Measurements from ENCODE around the gene OPTC. TPM values are rescaled to one million over a fixed set of nuclear protein-coding genes. Genes with fewer than 3 reads are reported as not detected.

The OPTC gene
- polyA plus RNA-seq, 4 donors = not detected

DNA sequence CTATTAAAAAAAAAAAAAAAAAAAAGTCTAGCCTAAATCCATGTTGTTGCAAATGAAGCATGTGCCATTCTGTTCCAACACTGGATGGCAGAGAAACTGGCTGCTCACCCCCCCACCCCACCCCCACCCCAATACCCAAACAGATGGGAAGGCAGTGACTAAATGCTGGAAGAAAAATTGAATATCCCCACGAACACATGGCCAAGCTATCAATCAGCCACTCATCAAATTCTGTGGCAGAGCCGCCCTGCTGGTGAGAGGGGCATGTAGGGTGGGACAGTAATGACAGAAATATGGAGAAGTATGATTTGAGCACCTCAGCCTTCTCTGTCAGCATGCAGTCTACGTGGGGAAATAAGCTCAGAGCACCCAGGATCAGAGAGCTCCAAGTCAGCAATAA is 34.1 kb downstream of the OPTC start:
- DNase-seq = no peak
- H3K36me3 ChIP-seq (ENCODE audit: control insufficient read depth in 3 of 3, insufficient read depth in 2 of 3, low read depth in 1 of 3, low read length in 3 of 3) = no peaks in the 10 kb centered on the region
- FAIRE-seq = no peak
- H3K27ac ChIP-seq (ENCODE audit: low read depth in 1 of 3, low read length in 2 of 3) = no peak overlapping the region
- H3K4me1 ChIP-seq (ENCODE audit: control insufficient read depth in 3 of 3, insufficient read depth in 2 of 3, low read depth in 1 of 3, low read length in 2 of 3) = peaks cover 0 to 11% (median 5%) of the 10 kb centered on the region in 3 donors
- H3K4me3 ChIP-seq (ENCODE audit: low read depth in 1 of 3, low read length in 3 of 3) = no peak overlapping the region
- no peaks in the 10 kb centered on the region for H3K27me3 ChIP-seq (ENCODE audit: control insufficient read depth in 3 of 3, insufficient read depth in 3 of 3, low read length in 3 of 3)
- H3K9me3 ChIP-seq (ENCODE audit: control insufficient read depth in 2 of 2, insufficient read depth in 1 of 2, low read depth in 1 of 2, low read length in 1 of 2) = no peaks in the 10 kb centered on the region
- WGBS, 3 donors = 83 to 98% (median 89%) methylated on average over 3 of the region's 3 CpGs

GRCh38 chr1:203528976-203529835 is 35.3 kb downstream of the OPTC start:
- no peak for DNase-seq
- FAIRE-seq = no peak
- Histone ChIP-seq H3K27me3 (ENCODE audit: control insufficient read depth in 3 of 3, insufficient read depth in 3 of 3, low read length in 3 of 3) (no peaks in the 10 kb centered on the region), H3K27ac (ENCODE audit: low read depth in 1 of 3, low read length in 2 of 3) (no peak overlapping the region), H3K4me1 (ENCODE audit: control insufficient read depth in 3 of 3, insufficient read depth in 2 of 3, low read depth in 1 of 3, low read length in 2 of 3) (peaks cover 0 to 13% (median 5%) of the 10 kb centered on the region in 3 donors), H3K4me3 (ENCODE audit: low read depth in 1 of 3, low read length in 3 of 3) (no peak overlapping the region), H3K36me3 (ENCODE audit: control insufficient read depth in 3 of 3, insufficient read depth in 2 of 3, low read depth in 1 of 3, low read length in 3 of 3) (no peaks in the 10 kb centered on the region), H3K9me3 (ENCODE audit: control insufficient read depth in 2 of 2, insufficient read depth in 1 of 2, low read depth in 1 of 2, low read length in 1 of 2) (no peaks in the 10 kb centered on the region)
- 72 to 90% (median 85%) methylated on average over 6 of the region's 6 CpGs for WGBS, 3 donors

- WGBS, 3 donors = 76 to 88% (median 87%) methylated on average over 3 of the region's 3 CpGs
- DNase-seq (no peak), FAIRE-seq (no peak)
- Histone ChIP-seq H3K4me1 (ENCODE audit: control insufficient read depth in 3 of 3, insufficient read depth in 2 of 3, low read depth in 1 of 3, low read length in 2 of 3) (peaks cover 0 to 12% (median 6%) of the 10 kb centered on the region in 3 donors), H3K27ac (ENCODE audit: low read depth in 1 of 3, low read length in 2 of 3) (no peak overlapping the region), H3K9me3 (ENCODE audit: control insufficient read depth in 2 of 2, insufficient read depth in 1 of 2, low read depth in 1 of 2, low read length in 1 of 2) (no peaks in the 10 kb centered on the region), H3K4me3 (ENCODE audit: low read depth in 1 of 3, low read length in 3 of 3) (no peak overlapping the region), H3K27me3 (ENCODE audit: control insufficient read depth in 3 of 3, insufficient read depth in 3 of 3, low read length in 3 of 3) (no peaks in the 10 kb centered on the region), H3K36me3 (ENCODE audit: control insufficient read depth in 3 of 3, insufficient read depth in 2 of 3, low read depth in 1 of 3, low read length in 3 of 3) (no peaks in the 10 kb centered on the region)
These were observed 37.1 kb downstream of the OPTC start for GRCh38 chr1:203531063-203531462.

GRCh38 chr1:203534012-203534411 is 40.1 kb downstream of the OPTC start:
- DNase-seq (no peak), FAIRE-seq (no peak)
- no peaks in the 10 kb centered on the region for H3K36me3 ChIP-seq (ENCODE audit: control insufficient read depth in 3 of 3, insufficient read depth in 2 of 3, low read depth in 1 of 3, low read length in 3 of 3)
- H3K4me1 ChIP-seq (ENCODE audit: control insufficient read depth in 3 of 3, insufficient read depth in 2 of 3, low read depth in 1 of 3, low read length in 2 of 3) = peaks cover 2 to 19% (median 6%) of the 10 kb centered on the region in 3 donors
- H3K9me3 ChIP-seq (ENCODE audit: control insufficient read depth in 2 of 2, insufficient read depth in 1 of 2, low read depth in 1 of 2, low read length in 1 of 2) = no peaks in the 10 kb centered on the region
- no peaks in the 10 kb centered on the region for H3K27me3 ChIP-seq (ENCODE audit: control insufficient read depth in 3 of 3, insufficient read depth in 3 of 3, low read length in 3 of 3)
- H3K4me3 ChIP-seq (ENCODE audit: low read depth in 1 of 3, low read length in 3 of 3) = no peak overlapping the region
- H3K27ac ChIP-seq (ENCODE audit: low read depth in 1 of 3, low read length in 2 of 3) = no peak overlapping the region

DNA sequence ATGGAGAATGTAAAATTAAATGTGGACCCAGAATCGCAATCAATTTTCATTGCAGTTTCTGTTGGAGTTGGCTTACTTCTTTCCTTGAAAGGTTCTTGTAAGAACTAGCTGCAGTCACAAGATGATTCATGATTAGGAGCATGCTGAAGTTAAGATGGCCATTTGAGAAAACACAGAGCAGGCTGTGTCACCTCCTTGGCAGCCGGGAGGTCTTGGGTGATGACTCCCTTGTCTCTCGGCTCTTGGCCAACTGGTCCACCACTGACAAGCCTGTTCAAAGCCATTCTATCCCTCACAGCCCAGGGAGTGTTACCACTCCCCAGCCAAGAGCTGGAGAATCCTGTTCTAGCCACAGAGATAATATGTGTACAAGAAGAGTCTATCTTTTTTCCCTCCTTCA is 40.6 kb downstream of the OPTC start:
- Histone ChIP-seq H3K27ac (ENCODE audit: low read depth in 1 of 3, low read length in 2 of 3) (no peak overlapping the region), H3K9me3 (ENCODE audit: control insufficient read depth in 2 of 2, insufficient read depth in 1 of 2, low read depth in 1 of 2, low read length in 1 of 2) (no peaks in the 10 kb centered on the region), H3K36me3 (ENCODE audit: control insufficient read depth in 3 of 3, insufficient read depth in 2 of 3, low read depth in 1 of 3, low read length in 3 of 3) (no peaks in the 10 kb centered on the region), H3K4me3 (ENCODE audit: low read depth in 1 of 3, low read length in 3 of 3) (no peak overlapping the region), H3K4me1 (ENCODE audit: control insufficient read depth in 3 of 3, insufficient read depth in 2 of 3, low read depth in 1 of 3, low read length in 2 of 3) (peaks cover 2 to 19% (median 6%) of the 10 kb centered on the region in 3 donors), H3K27me3 (ENCODE audit: control insufficient read depth in 3 of 3, insufficient read depth in 3 of 3, low read length in 3 of 3) (no peaks in the 10 kb centered on the region)
- 70 to 92% (median 72%) methylated on average over 3 of the region's 3 CpGs for WGBS, 3 donors
- DNase-seq (no peak), FAIRE-seq (no peak)

DNA sequence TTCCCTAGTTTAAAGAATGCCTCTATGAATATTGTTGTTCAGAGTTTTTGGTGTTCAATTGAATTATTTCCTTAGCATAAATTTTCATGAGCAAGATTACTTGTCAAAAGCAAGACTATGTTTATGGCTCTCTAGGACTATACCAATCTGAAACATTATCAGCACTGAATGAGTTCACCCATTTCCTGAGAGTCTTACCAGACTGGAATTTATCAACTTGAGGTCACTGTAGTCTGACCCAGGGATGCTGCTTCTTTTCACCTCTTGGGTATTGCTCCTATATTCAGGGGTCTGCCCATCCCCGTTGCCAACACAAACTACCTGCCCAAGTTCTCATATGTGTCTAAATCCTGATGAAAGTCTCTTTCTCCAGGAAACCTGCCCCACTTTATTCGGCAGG is 42.6 kb downstream of the OPTC start:
- Histone ChIP-seq H3K4me3 (ENCODE audit: low read depth in 1 of 3, low read length in 3 of 3) (no peak overlapping the region), H3K27me3 (ENCODE audit: control insufficient read depth in 3 of 3, insufficient read depth in 3 of 3, low read length in 3 of 3) (no peaks in the 10 kb centered on the region), H3K9me3 (ENCODE audit: control insufficient read depth in 2 of 2, insufficient read depth in 1 of 2, low read depth in 1 of 2, low read length in 1 of 2) (no peaks in the 10 kb centered on the region), H3K4me1 (ENCODE audit: control insufficient read depth in 3 of 3, insufficient read depth in 2 of 3, low read depth in 1 of 3, low read length in 2 of 3) (peaks cover 2 to 16% (median 3%) of the 10 kb centered on the region in 3 donors), H3K27ac (ENCODE audit: low read depth in 1 of 3, low read length in 2 of 3) (peak overlapping the region; percentile 14 to 71 (median 69)), H3K36me3 (ENCODE audit: control insufficient read depth in 3 of 3, insufficient read depth in 2 of 3, low read depth in 1 of 3, low read length in 3 of 3) (no peaks in the 10 kb centered on the region)
- 22 to 60% (median 46%) methylated on average over 2 of the region's 2 CpGs for WGBS, 3 donors
- DNase-seq (no peak), FAIRE-seq (no peak)

GRCh38 chr1:203536980-203537455 is 43.1 kb downstream of the OPTC start:
- DNase-seq (peak; percentile 73 to 94), FAIRE-seq (no peak)
- Histone ChIP-seq H3K9me3 (ENCODE audit: control insufficient read depth in 2 of 2, insufficient read depth in 1 of 2, low read depth in 1 of 2, low read length in 1 of 2) (no peaks in the 10 kb centered on the region), H3K4me1 (ENCODE audit: control insufficient read depth in 3 of 3, insufficient read depth in 2 of 3, low read depth in 1 of 3, low read length in 2 of 3) (peaks cover 2 to 16% (median 3%) of the 10 kb centered on the region in 3 donors), H3K27me3 (ENCODE audit: control insufficient read depth in 3 of 3, insufficient read depth in 3 of 3, low read length in 3 of 3) (no peaks in the 10 kb centered on the region), H3K4me3 (ENCODE audit: low read depth in 1 of 3, low read length in 3 of 3) (no peak overlapping the region), H3K36me3 (ENCODE audit: control insufficient read depth in 3 of 3, insufficient read depth in 2 of 3, low read depth in 1 of 3, low read length in 3 of 3) (no peaks in the 10 kb centered on the region), H3K27ac (ENCODE audit: low read depth in 1 of 3, low read length in 2 of 3) (peak overlapping the region; percentile 15 to 71 (median 69))
- 11 to 61% (median 25%) methylated on average over 3 of the region's 3 CpGs for WGBS, 3 donors

GRCh38 chr1:203537806-203538464 is 44.0 kb downstream of the OPTC start:
- H3K36me3 ChIP-seq (ENCODE audit: control insufficient read depth in 3 of 3, insufficient read depth in 2 of 3, low read depth in 1 of 3, low read length in 3 of 3) = no peaks in the 10 kb centered on the region
- FAIRE-seq (no peak), DNase-seq (peak; percentile 44 to 46)
- no peaks in the 10 kb centered on the region for H3K27me3 ChIP-seq (ENCODE audit: control insufficient read depth in 3 of 3, insufficient read depth in 3 of 3, low read length in 3 of 3)
- H3K27ac ChIP-seq (ENCODE audit: low read depth in 1 of 3, low read length in 2 of 3) = no peak overlapping the region
- peaks cover 2 to 16% (median 3%) of the 10 kb centered on the region in 3 donors for H3K4me1 ChIP-seq (ENCODE audit: control insufficient read depth in 3 of 3, insufficient read depth in 2 of 3, low read depth in 1 of 3, low read length in 2 of 3)
- 47 to 63% (median 52%) methylated on average over 5 of the region's 5 CpGs for WGBS, 3 donors
- H3K9me3 ChIP-seq (ENCODE audit: control insufficient read depth in 2 of 2, insufficient read depth in 1 of 2, low read depth in 1 of 2, low read length in 1 of 2) = no peaks in the 10 kb centered on the region
- no peak overlapping the region for H3K4me3 ChIP-seq (ENCODE audit: low read depth in 1 of 3, low read length in 3 of 3)

Data from small intestine (tissue), 7 donors.